Activated naive CD4-positive, alpha-beta T cell treated with anti-CD3 and anti-CD28 coated beads, Interleukin-2, amount 50 U/mL, for 16 hours (primary cell): Measurements from ENCODE around the gene KMT2D.
A peak's percentile ranks its signal among the peaks of the same experiment; 100 is the strongest.

Experiments
- DNase-seq: peaks from one replicate; pipeline ENCODE4 v3.0.0-alpha.2; 2020

KMT2D gene

DNA sequence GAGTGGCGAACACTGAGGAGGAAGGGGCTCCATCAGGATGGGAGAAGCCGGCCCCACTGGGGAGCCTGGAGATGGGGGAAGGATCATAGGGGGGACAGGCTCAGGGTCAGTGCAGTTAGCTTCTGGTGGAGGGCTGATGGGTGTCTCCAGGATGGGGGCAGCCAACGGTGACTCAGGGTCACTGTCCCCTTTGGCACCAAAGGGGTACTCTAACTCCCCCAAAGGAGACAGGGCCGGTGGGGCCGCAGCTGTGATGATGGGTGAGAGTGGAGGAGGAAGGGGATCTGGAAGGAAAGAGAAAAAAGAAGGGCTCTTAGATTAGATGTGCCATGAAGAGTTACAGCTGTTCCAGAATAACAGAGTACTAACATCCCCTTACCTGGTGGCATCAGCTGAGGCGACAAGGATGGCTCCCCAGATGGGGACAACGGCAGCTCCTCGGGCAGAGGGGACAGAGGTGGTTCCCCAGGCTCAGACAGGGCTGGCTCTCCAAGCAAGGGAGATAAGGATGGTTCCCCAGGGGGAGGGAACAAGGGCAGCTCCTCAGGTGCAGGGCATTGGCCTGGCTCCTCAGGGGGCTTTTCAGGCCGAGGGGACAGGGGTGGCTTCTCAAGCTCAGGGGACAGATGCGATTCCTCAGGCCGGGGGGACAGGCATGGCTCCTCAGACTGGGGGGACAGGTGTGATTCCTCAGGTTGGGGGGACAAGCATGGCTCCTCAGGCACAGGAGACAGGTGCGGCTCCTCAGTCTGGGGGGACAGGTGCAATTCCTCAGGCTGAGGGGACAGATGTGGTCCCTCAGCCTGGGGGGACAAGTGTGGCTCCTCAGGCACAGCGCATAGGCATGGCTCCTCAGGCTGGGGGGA is 9.9 kb downstream of the KMT2D start:
- DNase-seq: no peak

DNA sequence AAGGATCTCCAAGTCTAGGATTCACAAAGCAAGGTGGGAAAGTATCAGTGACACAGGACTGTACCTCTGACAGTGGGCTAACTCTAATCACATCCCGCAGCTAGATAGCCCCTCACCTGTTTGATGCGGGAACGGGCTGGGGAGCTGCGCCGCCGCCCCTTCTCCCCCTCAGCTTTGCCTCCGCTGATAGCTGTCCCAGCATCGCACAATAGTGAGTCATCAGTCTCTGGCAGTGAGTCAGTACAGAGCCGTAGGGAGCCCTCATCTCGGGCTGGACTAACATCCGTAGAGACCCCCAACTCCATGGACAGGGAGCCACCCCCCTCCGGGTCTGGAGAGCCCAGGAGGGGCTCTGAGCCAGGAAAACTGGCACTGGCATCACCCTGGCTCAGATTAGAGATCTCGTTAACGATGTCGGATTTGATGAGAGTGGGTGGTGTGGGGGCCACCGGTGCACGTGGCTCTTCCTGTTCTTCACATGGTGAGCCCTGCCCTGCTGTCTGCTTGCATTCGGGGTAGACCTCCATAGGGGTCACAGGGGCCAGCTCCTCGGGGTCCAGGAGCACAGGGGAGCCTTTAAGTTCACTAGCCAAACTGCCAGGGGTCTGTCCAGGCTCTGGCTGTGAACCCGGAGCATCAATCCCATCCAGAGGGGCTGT is 10.9 kb downstream of the KMT2D start:
- DNase-seq: no peak

DNA sequence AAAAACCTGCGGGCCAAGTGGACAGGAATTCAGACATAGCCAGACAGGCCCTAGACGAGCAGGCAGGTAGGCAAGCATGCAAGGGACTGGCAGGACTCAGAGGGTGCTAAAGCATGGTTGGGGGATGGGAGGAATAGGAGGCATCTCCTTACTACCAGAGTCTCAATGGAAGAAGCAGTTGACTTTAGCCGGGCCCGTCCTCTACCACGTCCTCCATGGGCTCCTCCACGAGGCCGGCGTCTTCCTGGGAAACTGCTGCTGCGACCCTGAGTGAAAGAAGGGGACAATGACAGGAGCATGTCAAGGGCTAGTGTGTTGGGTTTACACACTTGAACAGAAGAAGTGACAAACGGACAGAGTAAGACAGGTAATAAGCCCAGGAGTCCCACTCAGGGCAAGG is 11.6 kb downstream of the KMT2D start:
- no peak for DNase-seq

DNA sequence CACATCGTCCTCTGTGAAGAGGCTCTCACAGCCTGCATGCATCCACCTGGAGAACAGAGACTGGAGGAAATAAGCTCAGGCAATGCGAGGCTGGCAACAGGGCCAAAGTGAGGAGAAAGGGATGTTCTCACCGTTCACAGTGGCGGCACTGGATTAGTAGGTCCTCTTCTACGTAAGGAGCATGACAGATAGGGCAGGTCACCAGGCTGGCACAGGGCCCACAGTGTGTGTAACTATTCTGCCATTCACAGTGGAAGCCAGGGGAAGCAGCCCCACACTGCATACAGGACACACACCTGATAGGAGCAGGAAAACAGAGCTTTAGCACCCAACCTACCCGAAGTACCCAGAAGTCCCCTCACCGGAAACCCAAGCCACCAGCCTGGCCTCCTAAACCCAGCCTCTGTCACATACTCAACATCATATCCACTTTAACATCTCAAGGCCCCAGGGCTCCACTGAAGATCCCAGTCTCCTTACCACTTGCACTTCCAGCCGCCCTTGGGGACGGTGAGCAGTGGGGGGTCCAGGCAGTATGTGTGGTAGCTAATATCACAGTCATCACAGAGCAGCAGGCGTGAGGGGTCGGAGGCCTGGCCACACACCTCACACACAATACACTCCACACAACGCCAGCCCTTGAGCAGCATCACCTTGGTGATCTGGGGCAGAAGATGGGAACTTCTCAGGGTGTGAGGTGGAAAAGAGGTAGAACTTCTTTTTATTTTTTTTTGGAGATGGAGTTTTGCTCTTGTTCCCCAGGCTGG is 14.3 kb downstream of the KMT2D start:
- DNase-seq: no peak

DNA sequence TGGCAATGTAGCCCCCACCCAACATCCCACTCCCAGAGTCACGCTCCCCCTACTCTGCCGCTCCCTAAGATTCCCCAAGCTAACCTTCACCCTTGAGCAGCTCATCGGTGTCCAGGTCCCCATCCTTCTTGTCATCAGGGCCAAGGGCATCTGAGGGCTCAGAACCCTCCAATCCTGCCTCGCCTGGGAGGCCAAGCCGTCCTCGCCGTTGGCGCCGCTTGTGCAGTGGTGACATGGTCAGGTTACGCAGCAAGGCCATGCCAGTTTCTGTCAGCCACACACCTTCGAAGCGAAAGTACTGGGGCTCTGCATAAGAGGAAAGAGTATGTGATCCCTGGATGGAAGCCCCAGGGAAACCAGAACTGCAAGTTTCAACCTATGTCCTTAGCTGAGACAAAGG is 15.9 kb downstream of the KMT2D start:
- DNase-seq: no peak

DNA sequence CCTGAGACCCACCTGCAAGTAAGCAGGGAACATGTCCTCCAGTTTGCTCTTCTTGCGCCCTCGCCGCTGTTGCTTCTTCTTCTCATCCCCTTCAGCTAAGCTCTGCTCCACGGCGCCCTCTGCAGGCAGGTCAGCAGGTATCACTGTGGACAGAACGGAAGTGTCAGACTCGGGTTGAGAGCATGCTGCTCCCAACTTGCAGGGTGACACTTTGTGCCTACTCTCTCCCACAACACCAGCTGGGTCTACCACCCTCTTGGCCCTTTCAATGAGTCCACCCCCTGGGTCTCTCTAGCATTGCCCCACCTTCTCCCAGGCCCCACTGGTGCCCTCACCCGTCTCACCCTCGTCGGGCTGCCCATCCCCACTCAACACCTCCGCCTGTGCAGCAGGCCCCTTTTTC is 16.7 kb downstream of the KMT2D start:
- DNase-seq: peak; percentile 83

DNA sequence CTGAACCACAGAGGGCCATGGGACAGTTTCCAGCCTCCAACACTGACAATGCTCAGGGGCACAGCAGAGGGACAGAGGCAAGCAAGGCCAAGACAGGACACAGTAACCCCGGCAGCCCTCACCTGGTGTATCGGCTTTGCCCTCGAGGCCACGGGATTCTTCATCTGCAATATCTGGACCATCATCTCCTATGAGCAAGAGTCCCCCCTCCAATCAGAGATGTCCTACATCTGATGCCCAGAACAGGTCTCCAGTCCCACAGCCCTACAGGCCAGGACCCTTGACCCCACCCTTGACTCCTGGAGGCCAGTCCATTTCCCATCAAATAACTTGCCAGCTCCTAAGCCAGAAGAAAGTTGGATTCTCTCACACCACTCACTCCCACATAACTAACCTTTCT is 17.4 kb downstream of the KMT2D start:
- no peak for DNase-seq

DNA sequence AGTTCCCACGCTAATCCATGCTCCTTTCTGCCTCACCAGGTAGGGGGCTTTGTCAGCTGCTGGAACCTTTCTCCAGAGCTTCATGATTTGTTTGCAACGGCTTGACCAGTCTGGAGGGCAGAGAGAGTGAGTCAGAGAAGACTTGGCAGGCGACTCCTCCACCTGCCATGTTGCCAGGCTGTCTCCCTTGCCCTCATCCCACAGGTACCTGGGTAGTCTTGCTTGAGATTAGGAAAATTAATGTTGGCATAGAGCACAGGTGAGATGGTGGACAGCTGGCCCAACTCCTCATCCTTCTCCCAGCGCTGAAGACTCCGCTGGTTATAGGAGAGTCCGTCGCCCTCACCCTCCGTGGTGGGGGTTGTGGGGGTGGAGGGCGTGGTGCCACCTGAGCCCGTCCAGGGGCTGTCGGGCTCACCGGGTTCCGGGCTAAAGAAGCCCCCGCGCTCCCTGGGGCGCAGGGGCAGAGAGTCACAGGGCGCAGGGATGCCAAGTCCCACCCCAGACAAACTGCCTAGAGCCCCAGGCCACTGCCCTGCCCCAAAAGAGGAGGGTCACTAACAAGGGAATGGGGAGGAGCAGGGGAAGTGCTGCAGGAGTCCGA is 18.6 kb downstream of the KMT2D start:
- DNase-seq: no peak

DNA sequence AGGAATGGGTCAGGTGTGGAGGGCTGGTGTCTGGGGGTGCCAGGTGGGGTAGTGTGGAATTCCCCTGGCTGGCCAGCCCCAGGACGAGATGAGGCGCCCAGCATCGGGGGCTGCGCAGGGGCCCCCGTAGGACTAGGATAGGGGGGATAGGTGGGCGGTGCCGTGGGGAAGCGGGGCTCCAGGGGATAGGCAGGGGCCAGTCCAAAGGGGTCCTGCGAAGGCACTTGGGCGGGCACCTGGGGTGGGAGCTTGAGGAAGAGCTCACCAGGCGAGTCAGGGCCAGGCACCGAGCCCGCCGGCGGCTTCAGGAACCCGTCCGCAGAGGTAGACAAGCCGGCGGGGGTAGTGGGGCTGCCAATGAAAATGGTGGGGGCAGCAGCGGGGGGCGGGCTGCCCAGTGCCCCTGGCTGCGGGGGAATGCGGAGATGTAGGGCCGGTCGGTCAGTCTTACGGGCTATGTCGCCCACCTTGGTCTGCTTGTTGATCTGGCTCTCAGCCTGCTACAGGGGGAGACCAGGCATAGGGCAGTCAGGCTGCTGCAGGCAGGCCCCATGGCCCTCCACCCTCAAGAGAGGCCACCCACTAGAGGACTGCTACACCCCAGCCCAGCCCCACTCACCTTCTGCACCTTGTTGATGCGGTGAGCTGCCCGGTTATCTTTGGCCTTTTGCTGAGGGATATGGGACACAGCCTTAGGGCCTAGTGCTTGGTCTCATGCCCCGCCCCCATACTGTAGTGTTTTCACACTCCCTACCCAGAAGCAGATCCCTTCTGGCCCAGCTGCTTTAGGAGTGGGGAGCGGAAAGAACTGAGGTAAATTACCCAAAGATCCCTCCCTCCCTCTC is 19.3 kb downstream of the KMT2D start:
- no peak for DNase-seq

DNA sequence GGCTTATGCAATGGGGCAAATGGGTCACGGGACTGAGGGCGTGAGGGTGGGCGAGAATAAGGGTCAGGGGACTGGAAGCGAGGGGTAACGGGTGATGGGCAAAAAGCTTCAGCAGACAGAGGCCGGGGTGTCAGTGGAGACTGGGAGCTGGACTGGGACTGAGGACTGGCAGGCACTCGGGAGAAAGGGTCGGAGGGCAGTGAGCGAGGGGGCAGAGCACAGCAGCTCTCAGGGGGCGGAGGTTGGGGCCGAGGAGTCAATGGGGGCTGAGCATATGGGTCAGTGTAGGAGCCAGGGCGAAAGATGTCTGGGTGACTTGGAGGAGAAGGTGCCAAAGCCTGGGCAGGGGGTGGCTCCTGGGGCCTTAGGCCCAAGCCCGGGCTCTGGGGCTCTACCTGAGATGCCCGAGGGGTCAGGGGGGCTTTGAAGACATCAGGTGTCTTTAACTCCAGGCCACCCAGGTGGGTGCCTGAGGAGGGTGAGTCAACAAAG is 20.2 kb downstream of the KMT2D start:
- DNase-seq: no peak

DNA sequence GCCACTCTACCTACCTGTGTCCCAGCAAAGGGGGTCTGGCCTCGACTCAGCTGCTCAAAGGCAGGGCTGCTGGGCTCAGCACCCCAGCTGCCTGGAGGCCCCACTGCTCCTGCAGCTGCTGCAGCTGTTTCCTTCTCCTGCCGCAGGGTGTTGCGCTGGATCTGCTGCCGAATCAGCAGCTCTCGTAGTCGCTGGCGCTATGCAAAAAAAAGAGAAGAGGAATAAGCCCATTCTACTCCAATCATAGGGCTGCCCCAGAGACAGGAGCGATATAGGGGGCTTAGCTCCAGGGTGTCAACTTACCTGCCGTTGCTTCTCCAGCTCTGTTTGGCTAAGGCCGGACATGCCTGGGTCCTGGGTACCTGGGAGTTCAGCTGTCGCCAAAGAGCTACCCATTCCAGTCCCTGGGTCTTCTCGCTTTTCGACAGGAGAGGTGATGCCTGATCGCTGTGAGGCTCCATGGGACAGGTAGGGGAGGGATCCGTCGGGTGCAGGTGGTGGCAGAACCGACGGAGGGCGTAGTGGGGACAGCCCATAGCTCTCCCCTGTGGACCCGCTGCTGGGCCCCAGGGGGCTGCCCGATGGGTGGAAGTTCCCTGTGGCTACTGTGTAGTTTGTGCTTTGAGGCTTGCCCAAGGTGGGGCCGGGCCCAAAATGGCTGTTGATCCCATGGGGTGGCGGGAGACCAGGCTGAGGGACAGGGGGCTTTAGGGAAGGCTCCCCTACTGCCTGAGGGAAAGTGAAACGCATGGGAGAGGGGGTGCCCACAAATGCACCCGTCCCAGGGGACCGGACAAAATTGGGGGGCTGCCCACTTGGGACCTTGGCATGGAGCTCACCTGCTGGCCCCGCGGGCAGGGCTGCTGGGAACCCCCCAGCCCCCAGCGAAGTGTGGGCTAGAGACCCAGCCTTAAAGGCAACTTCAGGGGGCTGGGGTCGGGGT is 20.9 kb downstream of the KMT2D start:
- DNase-seq: no peak

DNA sequence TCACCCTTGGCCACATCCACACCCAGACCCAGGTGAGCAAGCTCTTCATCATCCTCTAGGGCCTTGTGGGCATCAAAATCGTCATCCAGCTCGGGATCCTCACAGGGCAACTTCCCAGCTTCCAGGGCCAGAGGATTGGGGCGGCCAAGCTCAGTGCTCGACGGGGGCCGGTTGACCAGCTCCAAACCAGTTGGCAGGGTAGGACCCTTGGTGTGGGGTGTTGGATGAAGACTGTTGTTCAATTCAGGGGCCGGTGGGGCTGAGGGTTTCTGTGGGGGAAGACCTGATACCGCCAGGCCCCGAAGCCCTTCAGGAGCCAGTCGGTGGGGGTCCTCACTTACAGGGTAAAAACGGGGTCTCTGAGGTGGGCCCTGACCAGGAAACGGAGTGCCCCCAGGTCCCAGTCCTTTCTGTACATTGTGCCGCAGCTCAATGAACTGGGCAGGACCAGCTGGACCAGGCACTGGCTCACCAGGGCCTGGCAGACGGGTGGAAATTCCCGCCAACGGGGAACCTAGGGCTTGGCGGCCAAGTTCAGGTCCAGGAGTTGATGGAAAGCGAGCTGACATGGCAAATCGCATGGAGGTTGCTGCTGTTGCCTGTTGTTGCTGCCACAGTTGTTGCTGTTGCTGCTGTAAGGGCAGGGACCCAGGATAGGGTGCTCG is 22.2 kb downstream of the KMT2D start:
- DNase-seq: no peak

DNA sequence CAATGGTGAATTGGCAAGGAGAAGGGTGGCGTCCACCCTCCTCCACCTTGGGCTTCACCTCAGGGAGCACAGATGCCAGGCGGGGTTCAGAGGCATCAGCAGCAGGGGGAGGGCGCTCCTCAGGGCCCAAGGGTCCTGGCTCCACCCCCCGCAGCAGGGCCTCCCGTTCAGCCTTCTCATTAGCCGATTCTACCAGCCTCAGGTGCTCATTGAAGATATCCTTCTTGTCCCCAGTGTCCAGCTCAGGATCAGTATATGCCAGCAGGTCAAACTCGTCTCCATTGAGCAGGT is 22.7 kb downstream of the KMT2D start:
- DNase-seq: no peak

DNA sequence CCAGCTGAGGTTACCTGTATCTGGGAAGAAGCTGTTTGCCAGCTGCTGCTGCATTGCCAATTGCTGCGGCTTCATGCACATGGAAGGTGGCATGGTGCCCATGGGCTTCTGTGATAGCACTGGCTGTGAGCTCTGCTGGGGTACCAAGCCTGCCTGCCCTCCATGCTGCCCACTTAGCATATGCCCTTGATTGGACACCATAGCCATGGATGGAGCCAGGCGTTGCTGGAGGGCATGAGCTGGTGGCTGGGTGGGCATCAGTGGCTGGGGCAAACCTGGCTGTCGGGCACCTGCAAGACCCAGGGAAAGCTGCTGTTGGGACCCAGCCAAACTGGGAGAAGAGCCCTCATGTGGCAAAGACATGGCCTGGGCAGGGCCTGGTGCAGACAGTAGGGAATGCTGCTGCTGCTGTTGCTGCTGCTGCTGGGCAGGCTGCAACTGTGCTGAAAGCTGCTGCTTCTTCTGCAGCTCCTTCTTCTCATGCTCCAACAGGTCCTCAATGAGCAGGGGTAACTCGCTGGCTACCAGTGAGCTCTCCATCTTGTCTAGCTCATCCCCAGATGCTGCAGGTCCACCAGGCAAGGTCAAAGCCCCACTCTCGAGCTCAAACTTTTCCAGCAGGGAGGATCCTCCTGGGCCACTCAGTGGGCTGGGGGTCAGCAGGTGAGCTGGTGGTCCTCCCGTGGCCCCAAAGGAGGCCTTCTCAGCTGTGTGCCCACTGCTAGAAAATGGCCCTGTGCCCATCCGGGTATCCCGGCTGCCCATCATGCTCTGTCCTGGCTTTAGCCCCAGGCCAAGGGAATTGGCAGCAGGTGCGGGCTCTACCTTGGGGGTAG is 23.3 kb downstream of the KMT2D start:
- DNase-seq: no peak

DNA sequence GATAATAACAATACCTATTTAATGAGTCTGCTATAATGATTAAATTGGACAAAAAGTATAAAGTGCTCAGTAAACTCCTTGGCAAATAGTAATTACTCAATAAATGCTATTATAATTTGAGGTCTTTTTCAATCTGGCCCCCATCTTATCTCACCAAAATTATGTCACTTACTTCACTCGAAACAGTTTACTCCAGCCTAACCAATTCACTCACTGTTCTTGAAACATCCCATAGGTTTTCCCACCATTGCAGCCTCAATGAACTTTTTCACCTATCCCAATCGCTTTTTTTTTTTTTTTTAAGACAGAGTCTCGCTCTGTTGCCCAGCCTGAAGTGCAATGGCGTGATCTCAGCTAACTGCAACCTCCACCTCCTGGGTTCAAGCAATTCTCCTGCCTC is 24.6 kb downstream of the KMT2D start:
- no peak for DNase-seq

DNA sequence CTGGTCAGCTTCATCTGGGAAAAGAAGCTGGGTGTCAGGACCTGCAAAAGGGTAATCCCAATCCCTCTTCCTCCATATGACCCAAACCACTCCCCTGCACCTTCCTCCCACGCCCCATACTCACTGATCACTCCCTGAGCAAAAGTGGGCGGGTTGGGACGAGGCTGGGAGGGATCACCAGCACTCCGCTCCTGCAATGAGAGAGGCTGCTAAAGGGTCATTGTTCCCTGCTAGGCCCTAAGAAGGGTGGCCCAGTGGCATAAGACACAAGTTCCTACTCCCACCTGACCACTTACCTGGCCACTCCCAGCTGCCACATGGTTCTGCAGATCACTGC is 26.3 kb downstream of the KMT2D start:
- DNase-seq: no peak

DNA sequence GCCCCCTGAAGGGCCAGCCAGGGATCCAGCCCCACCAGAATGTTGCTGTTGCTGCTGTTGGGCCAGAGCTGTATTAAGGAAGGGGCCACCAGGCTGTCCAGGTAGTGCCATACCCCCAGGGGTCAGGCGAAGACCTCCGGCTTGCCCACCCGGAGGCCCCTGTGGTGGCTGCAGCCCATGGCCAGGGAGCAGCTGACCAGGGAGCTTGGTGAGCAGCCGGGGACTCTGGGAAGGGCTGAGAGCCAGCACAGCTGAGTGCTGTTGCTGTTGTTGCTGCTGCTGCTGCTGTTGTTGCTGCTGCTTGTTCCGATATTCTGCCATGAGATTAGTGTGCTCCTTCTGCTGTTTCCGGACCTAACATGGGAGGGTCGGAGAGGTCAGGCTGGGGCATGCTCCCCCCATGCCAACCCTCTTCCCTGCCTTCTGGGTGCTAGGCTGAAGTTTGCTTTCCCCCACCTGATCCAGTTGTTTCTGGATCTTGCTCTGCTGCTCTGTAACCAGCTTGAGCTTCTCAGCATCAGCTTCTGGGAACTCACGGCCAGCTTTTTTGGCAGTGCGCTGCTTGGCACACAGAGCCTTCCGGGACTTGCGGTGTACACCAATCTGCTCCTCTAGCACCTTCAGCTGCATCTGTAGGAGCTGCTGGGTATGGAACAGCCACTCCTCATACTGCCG is 26.8 kb downstream of the KMT2D start:
- no peak for DNase-seq

DNA sequence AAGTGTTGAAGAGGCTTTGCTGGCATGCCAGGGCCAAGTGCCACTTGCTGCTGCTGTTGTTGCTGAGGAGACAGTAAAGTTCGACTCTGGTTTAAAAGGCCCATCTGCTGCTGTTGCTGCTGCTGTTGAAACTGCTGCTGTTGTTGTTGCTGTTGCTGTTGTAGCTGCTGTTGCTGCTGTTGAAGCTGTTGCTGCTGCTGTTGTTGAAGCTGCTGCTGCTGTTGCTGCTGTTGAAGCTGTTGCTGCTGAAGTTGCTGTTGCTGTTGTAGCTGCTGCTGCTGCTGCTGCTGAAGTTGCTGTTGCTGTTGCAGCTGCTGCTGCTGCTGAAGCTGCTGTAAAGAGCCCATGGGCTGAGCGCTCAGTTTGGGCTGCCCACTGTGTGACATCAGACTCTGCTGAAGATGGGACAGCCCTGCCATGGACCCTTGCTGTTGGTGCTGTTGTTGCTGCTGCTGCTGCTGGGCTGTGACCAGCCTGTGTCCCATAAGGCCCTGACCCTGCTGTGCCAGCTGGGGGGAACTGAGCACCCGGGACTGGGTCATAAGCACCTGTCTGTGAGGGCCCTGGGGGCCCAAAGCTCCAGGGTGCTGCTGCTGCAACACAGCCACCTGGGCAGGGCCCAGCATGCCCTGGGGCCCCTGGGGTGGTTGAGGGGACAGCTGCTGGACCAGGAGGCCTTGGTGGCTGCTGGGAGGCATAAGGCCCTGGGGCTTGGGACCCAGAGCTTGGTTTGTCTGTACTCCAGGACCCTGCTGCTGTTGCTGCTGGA is 27.7 kb downstream of the KMT2D start:
- DNase-seq: no peak

DNA sequence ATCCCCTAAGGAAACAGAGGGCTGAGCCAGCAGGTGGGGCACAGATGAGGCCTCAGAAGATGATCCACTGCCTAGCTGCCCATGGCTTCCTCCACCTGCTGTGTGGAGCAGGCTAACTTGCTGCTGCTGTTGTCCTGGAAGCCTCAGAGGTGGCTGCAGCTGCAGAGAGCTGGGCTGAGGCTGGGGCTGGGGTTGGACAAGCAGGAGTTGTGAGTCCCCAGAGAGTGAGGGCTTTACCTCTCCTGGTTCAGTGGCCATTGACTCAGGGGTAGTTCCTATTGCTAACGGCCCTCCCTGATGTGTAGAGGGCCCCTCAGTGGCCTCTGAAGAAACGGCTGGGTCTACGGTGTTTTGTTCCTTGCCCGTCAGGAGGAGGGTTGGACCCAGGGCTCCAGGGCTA is 28.3 kb downstream of the KMT2D start:
- DNase-seq: no peak
